Stimulated activated CD8-positive, alpha-beta memory T cell treated with anti-CD3 and anti-CD28 coated beads, Interleukin-2, amount 100 ng/mL, for 48 hours (primary cell): ENCODE data around the gene SOX1.

Experiments
- DNase-seq, 2 donors: peaks; one replicate each; pipeline ENCODE4 v3.0.0-alpha.2; 2020; ENCODE audit warnings: low read depth in 2 of 2

Gene SOX1

GRCh38 chr13:112106478-112107141 is 39.7 kb downstream of the SOX1 start:
- DNase-seq, result no peak

- DNase-seq, result no peak
Observed at GRCh38 chr13:112107289-112107688, 40.3 kb downstream of the SOX1 start.

- DNase-seq, result no peak
Observed at GRCh38 chr13:112110479-112110878, 43.5 kb downstream of the SOX1 start.

DNA sequence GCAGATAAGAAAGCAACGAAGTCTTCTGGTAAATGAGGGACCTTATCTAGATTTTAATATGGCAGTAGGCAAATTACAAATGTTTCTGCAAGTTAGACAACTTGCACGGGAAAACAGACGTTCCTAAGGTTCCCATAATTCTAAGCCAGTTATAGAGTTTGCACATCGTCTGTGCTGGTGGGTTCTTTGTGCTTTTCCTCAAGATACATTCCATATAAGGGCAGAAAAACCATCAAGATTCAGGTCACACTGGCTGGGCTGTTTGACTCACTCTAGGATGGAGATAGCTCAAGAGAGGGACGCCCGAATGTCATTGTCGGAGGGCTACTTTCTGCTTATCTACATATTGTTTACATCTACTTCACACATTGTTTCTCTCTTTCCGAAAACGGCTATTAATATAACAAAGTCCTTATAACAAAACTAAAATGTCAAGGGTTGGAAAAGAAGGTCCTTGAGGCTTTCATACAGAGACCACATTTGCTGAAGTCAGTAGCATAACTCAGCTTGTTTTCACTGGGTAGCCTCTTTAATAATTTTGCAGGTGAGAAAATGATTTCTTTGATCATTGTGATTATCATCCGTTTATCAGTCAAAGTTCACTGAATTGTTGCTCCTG is 44.4 kb downstream of the SOX1 start:
- no peak for DNase-seq

- no peak for DNase-seq
Observed at GRCh38 chr13:112112534-112113276, 45.8 kb downstream of the SOX1 start.

DNA sequence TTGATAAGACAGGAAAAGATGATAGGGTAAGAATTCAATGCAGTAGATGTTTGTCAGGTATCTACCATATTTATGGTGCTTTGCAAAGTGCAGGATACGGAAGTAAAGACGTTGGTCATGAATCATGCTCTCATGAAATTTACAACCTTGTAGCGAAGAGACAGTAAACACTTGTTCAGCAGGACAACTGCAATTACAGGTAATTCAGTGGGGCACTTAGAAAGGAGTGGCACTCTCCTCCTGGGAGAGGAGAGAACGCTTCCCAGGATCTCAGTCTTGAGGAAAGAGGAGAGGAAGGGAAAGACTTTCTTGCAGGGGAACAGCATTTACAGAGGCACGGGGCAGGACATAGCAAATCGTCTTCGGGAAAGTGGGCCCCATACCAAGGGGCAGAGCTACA is 46.4 kb downstream of the SOX1 start:
- no peak for DNase-seq

GRCh38 chr13:112113851-112114250 is 46.9 kb downstream of the SOX1 start:
- no peak for DNase-seq

DNA sequence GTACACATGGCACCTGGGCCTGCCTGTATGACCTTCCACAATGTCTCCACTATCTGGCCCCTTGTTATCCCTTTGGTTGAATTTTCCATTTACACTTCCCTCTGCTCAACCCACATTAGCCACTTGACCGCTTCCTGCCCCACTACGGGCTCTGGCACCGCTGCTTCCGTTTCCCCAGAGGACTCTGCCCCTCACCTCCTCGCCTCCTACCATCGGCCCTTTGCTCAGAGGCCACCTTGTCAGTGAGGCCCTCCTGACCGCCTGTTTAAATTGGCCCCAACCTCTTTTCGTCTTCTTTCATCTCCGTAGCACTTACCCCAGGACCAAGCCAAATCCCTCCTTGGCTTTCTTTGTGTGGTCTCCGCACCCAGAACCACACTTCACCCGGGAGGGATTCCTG is 47.4 kb downstream of the SOX1 start:
- DNase-seq, result no peak

GRCh38 chr13:112115403-112116091 is 48.6 kb downstream of the SOX1 start:
- no peak for DNase-seq

DNA sequence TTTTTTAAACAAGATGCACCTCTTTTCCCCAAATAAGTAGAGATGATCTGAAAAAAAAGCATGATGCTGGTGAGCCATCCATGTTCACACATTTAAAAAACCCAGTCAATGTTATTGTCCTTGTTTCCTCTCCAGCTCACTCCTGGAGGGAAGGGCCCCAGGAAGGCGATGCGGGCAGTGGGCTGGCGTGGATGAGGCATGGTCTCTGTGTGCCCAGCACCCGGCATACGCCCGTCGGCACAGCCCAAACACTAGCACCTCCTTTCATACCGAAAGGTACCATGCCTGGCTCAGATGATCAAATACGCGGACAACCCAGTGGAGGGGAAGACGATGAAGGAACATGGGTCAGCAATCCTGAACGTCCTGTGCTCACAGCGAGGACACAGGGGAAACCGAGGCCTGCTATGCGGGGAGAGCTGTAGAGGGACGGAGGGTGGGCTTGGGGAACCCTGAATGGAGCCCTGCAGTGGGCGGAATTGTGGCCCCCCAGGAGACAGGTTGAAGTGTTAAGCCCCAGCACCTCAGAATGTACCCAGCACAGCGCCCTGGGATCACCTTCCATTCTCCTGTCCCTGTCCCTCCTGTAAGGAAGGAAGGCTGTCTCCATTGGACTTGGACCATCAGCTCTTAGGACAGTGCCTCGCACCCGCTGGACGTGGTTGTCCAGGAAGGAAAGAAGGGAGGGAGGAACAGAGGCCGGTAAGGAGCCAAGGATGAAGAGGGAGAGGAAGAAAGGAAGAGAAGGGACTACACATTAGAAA is 49.4 kb downstream of the SOX1 start:
- DNase-seq, result no peak

DNA sequence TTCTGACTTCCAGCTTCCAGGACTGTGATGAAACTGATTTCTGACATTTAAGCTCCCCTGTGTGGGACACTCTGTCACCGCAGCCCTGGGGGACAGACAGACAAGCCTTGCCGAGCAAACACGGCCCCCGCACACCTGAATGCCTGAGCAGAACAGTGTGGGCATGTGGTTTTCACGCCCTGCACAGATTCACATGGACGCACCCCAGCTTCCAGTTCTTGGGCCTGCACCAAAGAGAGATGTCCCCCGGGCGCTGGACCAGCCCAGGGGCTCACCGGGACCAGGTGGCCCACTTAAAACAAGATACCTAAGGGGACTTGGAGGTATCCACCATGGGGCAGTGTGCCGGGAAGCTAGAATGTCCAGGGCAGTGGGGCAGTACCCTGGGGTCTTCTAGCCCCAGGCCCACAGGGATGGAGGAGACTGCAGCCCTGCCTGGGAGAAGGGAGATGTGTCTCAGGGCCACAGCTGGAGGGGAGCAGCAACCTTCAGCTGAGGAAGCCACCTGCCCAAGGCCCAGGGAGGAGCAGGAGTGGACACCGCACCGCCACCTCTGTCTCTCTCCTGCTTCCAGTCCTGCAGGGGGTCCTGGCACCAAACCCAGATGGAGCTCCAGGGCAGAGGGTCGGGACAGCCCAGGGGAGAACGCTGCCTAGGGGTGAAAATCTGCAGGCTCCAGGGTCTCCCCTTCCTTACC is 50.5 kb downstream of the SOX1 start:
- DNase-seq, result no peak

GRCh38 chr13:112117955-112118302 is 51.0 kb downstream of the SOX1 start:
- no peak for DNase-seq

GRCh38 chr13:112118451-112119064 is 51.6 kb downstream of the SOX1 start:
- no peak for DNase-seq

DNA sequence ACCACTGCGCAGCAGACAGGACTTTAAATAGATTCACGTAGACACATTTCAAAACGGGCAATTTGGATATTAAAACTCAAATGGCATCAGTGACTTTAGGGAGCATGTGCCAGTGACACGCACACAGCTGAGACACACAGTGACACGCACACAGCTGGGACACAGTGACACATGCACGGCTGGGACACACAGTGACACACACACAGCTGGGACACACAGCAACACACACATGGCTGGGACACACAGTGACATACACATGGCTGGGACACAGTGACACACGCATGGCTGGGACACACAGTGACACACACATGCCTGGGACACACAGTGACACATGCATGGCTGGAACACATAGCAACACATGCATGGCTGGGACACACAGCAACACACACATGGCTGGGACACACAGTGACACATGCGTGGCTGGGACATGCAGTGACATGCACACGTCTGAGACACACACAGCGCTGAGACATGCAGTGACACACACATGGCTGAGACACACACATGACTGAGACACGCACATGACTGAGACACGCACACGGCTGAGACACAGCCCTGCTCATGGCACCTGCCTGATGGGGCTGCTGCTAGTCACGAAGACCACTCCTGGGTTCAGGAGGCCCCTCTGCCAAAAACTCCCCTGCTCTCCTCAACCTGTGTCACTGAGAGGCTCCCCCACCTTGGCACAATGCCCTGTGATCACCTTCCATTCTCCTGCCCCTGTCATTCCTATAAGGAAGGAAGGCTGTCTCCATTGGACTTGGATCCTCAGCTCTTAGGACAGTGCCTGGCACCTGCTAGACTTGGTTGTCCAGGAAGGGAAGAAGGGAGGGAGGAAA is 52.5 kb downstream of the SOX1 start:
- no peak for DNase-seq

DNA sequence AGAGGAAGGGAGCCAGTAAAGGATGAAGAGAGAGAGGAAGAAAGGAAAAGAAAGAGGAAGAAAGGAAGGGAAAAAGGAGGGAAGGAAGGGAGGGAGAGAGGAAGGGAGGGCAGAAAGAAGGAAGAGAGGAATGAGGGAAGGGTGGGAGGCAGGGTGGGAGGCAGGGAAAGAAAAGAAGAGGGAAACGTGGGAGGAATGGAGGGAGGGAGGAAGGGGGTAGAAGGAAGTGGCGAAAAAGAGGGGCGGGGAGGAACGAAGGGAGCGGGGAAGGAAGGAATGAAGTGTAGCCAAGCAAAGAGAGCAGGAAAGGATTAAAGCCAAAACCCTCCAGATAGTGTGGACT is 53.1 kb downstream of the SOX1 start:
- no peak for DNase-seq
